ENCODE results near the gene TMIGD3. TPM values are rescaled to one million over a fixed set of nuclear protein-coding genes. Genes with fewer than 3 reads are reported as not detected.

Gene TMIGD3
- total RNA-seq, 1 experiment from 2014 or later, result not detected

DNA sequence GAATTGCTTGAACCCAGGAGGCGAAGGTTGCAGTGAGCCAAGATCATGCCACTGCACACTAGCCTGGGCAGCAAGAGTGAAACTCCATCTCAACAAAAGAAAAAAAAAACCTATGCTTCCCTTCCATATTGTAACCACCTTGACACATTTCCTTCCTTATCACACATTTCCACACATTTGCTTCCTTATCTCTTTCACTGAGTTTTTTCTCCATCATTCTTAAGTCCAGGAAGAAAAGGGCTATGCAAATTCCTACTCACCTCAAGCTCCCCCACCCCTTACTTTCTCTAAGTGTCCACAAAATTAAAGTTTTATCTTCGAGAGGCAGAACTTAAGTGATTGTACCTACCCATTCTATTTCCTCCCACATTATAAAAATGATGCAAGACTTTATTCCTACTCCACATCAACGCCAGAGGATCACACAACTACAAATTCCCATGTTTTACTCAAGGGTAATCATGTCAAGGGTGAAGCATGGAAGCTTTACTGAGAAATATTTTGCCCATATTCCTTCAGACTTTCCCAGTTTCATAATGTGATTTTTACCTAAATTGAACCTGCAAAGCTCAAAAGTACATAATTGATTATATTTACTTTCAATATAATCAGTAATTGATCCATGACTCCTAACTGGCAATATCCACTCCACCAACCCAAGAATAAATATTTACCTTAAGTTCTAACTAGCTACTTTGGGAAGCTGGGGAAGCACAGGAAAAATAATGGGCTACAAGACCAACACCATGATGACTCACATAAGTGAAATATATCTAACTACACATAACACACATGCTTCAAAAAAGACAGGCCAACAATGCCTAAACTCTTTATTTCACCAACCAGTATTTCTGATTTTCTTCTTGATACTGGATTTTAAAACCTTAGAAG is 63.7 kb downstream of the TMIGD3 start:
- BruUV-seq (replicated peaks), result no TSS peak
- Histone ChIP-seq H3K27ac (ENCODE audit: low read length) (no peak overlapping the region), H3K27me3 (ENCODE audit: control insufficient read depth, insufficient read depth, low read length) (no peaks in the 10 kb centered on the region), H3K9me3 (ENCODE audit: control insufficient read depth, insufficient read depth, low read depth, low read length) (no peaks in the 10 kb centered on the region), H3K4me1 (ENCODE audit: control insufficient read depth, insufficient read depth, low read length) (no peaks in the 10 kb centered on the region), H3K36me3 (ENCODE audit: control insufficient read depth, insufficient read depth, low read length) (peaks cover 18% of the 10 kb centered on the region), H3K4me3 (ENCODE audit: low read depth in 2 of 2, low read length in 2 of 2) (no peak overlapping the region)
- TF ChIP-seq SIN3A (IDR thresholded peaks at IDR 0.05; ENCODE audit: borderline replicate concordance, insufficient read depth, low read depth, low read length) (no peak), POLR2AphosphoS5 (IDR thresholded peaks at IDR 0.05; ENCODE audit: low read depth, low read length) (no peak), TCF7L2 (IDR thresholded peaks at IDR 0.05; ENCODE audit: low read depth, low read length) (no peak)
- TF ChIP-seq, protein P1, sequence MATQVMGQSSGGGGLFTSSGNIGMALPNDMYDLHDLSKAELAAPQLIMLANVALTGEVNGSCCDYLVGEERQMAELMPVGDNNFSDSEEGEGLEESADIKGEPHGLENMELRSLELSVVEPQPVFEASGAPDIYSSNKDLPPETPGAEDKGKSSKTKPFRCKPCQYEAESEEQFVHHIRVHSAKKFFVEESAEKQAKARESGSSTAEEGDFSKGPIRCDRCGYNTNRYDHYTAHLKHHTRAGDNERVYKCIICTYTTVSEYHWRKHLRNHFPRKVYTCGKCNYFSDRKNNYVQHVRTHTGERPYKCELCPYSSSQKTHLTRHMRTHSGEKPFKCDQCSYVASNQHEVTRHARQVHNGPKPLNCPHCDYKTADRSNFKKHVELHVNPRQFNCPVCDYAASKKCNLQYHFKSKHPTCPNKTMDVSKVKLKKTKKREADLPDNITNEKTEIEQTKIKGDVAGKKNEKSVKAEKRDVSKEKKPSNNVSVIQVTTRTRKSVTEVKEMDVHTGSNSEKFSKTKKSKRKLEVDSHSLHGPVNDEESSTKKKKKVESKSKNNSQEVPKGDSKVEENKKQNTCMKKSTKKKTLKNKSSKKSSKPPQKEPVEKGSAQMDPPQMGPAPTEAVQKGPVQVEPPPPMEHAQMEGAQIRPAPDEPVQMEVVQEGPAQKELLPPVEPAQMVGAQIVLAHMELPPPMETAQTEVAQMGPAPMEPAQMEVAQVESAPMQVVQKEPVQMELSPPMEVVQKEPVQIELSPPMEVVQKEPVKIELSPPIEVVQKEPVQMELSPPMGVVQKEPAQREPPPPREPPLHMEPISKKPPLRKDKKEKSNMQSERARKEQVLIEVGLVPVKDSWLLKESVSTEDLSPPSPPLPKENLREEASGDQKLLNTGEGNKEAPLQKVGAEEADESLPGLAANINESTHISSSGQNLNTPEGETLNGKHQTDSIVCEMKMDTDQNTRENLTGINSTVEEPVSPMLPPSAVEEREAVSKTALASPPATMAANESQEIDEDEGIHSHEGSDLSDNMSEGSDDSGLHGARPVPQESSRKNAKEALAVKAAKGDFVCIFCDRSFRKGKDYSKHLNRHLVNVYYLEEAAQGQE (IDR thresholded peaks at IDR 0.05; ENCODE audit: insufficient read depth in 1 of 2, low read depth in 2 of 2, low read length in 1 of 2), result no peak
- TF ChIP-seq, protein P2, sequence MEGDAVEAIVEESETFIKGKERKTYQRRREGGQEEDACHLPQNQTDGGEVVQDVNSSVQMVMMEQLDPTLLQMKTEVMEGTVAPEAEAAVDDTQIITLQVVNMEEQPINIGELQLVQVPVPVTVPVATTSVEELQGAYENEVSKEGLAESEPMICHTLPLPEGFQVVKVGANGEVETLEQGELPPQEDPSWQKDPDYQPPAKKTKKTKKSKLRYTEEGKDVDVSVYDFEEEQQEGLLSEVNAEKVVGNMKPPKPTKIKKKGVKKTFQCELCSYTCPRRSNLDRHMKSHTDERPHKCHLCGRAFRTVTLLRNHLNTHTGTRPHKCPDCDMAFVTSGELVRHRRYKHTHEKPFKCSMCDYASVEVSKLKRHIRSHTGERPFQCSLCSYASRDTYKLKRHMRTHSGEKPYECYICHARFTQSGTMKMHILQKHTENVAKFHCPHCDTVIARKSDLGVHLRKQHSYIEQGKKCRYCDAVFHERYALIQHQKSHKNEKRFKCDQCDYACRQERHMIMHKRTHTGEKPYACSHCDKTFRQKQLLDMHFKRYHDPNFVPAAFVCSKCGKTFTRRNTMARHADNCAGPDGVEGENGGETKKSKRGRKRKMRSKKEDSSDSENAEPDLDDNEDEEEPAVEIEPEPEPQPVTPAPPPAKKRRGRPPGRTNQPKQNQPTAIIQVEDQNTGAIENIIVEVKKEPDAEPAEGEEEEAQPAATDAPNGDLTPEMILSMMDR (IDR thresholded peaks at IDR 0.05), result no peak
- intact Hi-C loops (cut with micrococcal nuclease; ENCODE audit: unreplicated experiment) (no loop called here), in situ Hi-C loops (cut with HindIII; ENCODE audit: low pct_unique_long_range_greater_than_20kb, low sequenced_read_pairs) (no loop called here)
- ATAC-seq (no peak), DNase-seq (ENCODE audit: low read depth, low spot score) (no peak)
- ChIA-PET POLR2A (no interaction called here), CTCF (no interaction called here)

DNA sequence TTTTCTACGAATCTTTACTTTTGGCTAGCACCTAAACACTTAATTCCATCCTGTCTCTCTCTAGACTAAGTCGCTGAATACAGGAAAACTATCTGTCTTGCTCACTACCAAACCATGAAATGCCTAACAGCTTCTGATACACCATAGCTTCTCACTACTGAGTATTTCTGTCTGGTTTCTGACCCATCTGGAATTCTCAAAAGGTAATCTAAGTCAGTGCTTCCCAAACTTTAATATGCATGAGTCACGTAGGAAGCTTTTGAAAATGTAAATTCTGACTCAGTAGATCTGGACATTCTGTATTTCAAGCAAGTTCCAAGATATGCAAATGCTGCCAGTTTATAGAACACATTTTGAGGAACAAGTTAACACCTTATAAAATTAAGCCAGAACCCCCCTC is 66.7 kb downstream of the TMIGD3 start:
- Histone ChIP-seq H3K27me3 (ENCODE audit: control insufficient read depth, insufficient read depth, low read length) (no peaks in the 10 kb centered on the region), H3K4me3 (ENCODE audit: low read depth in 2 of 2, low read length in 2 of 2) (no peak overlapping the region), H3K36me3 (ENCODE audit: control insufficient read depth, insufficient read depth, low read length) (peaks cover 5% of the 10 kb centered on the region; the same call in 1 of the 2 replicates), H3K9me3 (ENCODE audit: control insufficient read depth, insufficient read depth, low read depth, low read length) (no peaks in the 10 kb centered on the region), H3K4me1 (ENCODE audit: control insufficient read depth, insufficient read depth, low read length) (no peaks in the 10 kb centered on the region), H3K27ac (ENCODE audit: low read length) (no peak overlapping the region)
- ATAC-seq (no peak), DNase-seq (ENCODE audit: low read depth, low spot score) (no peak)
- TF ChIP-seq TCF7L2 (IDR thresholded peaks at IDR 0.05; ENCODE audit: low read depth, low read length) (no peak), SIN3A (IDR thresholded peaks at IDR 0.05; ENCODE audit: borderline replicate concordance, insufficient read depth, low read depth, low read length) (no peak), POLR2AphosphoS5 (IDR thresholded peaks at IDR 0.05; ENCODE audit: low read depth, low read length) (no peak)
- TF ChIP-seq, protein P2 (IDR thresholded peaks at IDR 0.05), result no peak
- TF ChIP-seq, protein P1 (IDR thresholded peaks at IDR 0.05; ENCODE audit: insufficient read depth in 1 of 2, low read depth in 2 of 2, low read length in 1 of 2), result no peak
- BruUV-seq (replicated peaks), result no TSS peak
- POLR2A ChIA-PET, result no interaction called here
- intact Hi-C loops (cut with micrococcal nuclease; ENCODE audit: unreplicated experiment) (no loop called here), in situ Hi-C loops (cut with HindIII; ENCODE audit: low pct_unique_long_range_greater_than_20kb, low sequenced_read_pairs) (no loop called here)
- CTCF ChIA-PET, result interaction anchor here (0.6 kb wide), 1 partner anchor 37 kb away, joined by 3 read pairs; no protein-coding TSS in a partner anchor
